ENCODE measurements around the gene ARFGAP1.

GRCh38 chr20:63296531-63297299 is 24.1 kb downstream of the ARFGAP1 start:
- TF ChIP-seq, protein P1, sequence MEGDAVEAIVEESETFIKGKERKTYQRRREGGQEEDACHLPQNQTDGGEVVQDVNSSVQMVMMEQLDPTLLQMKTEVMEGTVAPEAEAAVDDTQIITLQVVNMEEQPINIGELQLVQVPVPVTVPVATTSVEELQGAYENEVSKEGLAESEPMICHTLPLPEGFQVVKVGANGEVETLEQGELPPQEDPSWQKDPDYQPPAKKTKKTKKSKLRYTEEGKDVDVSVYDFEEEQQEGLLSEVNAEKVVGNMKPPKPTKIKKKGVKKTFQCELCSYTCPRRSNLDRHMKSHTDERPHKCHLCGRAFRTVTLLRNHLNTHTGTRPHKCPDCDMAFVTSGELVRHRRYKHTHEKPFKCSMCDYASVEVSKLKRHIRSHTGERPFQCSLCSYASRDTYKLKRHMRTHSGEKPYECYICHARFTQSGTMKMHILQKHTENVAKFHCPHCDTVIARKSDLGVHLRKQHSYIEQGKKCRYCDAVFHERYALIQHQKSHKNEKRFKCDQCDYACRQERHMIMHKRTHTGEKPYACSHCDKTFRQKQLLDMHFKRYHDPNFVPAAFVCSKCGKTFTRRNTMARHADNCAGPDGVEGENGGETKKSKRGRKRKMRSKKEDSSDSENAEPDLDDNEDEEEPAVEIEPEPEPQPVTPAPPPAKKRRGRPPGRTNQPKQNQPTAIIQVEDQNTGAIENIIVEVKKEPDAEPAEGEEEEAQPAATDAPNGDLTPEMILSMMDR (conservative IDR thresholded peaks at IDR 0.05; ENCODE audit: low read depth in 2 of 2), result no peak
- TF ChIP-seq EZH2 (IDR thresholded peaks at IDR 0.05; ENCODE audit: low read depth, unreplicated experiment) (no peak), EZH2phosphoT487 (IDR thresholded peaks at IDR 0.05; ENCODE audit: unreplicated experiment) (no peak), POLR2AphosphoS5 (IDR thresholded peaks at IDR 0.05; ENCODE audit: low read depth) (no peak), CREB1 (CRISPR knock-in tag; IDR thresholded peaks at IDR 0.05; ENCODE audit: low read depth) (no peak), STAT1 (IDR thresholded peaks at IDR 0.05; ENCODE audit: unreplicated experiment) (no peak)
- TF ChIP-seq, protein P2, sequence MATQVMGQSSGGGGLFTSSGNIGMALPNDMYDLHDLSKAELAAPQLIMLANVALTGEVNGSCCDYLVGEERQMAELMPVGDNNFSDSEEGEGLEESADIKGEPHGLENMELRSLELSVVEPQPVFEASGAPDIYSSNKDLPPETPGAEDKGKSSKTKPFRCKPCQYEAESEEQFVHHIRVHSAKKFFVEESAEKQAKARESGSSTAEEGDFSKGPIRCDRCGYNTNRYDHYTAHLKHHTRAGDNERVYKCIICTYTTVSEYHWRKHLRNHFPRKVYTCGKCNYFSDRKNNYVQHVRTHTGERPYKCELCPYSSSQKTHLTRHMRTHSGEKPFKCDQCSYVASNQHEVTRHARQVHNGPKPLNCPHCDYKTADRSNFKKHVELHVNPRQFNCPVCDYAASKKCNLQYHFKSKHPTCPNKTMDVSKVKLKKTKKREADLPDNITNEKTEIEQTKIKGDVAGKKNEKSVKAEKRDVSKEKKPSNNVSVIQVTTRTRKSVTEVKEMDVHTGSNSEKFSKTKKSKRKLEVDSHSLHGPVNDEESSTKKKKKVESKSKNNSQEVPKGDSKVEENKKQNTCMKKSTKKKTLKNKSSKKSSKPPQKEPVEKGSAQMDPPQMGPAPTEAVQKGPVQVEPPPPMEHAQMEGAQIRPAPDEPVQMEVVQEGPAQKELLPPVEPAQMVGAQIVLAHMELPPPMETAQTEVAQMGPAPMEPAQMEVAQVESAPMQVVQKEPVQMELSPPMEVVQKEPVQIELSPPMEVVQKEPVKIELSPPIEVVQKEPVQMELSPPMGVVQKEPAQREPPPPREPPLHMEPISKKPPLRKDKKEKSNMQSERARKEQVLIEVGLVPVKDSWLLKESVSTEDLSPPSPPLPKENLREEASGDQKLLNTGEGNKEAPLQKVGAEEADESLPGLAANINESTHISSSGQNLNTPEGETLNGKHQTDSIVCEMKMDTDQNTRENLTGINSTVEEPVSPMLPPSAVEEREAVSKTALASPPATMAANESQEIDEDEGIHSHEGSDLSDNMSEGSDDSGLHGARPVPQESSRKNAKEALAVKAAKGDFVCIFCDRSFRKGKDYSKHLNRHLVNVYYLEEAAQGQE (IDR thresholded peaks at IDR 0.05; ENCODE audit: unreplicated experiment), result no peak
